Psoas muscle (tissue), 8 donors: ENCODE results near the gene RPL32. TPM values are rescaled to one million over a fixed set of nuclear protein-coding genes. Genes with fewer than 3 reads are reported as not detected.

Source experiments
- ATAC-seq, 4 donors: fragments of 200-7000 bp; cut with Tn5 transposase; one replicate each; pipeline ENCODE4 v1.9.1; 2020; ENCODE audit warnings: moderate library complexity in 3 of 4, mild to moderate bottlenecking in 2 of 4
- DNase-seq, 2 donors: peaks; one replicate each; pipeline ENCODE4 v3.0.0-alpha.2; 2020
- H3K27ac ChIP-seq: fragments of 200-600 bp; one replicate; pipeline ENCODE4 v1.8.0; 2022
- H3K27me3 ChIP-seq, 3 donors: fragments of 200-600 bp in 1 of 3; one replicate each; pipeline versions ENCODE4 v1.6.1 to v1.8.0; 2013 to 2022; ENCODE audit warnings: low read length in 2 of 3, mild to moderate bottlenecking in 2 of 3, moderate library complexity in 1 of 3; ENCODE audit not compliant: insufficient read depth in 3 of 3
- H3K36me3 ChIP-seq, 2 donors: fragments of 200-600 bp in 1 of 2; one replicate each; pipeline versions ENCODE4 v1.6.1 to v1.8.0; 2013 to 2022; ENCODE audit warnings: low read depth in 1 of 2, mild to moderate bottlenecking in 1 of 2, moderate library complexity in 1 of 2; ENCODE audit not compliant: insufficient read depth in 1 of 2
- H3K4me1 ChIP-seq: fragments of 200-600 bp; one replicate; pipeline ENCODE4 v1.8.0; 2022
- H3K4me3 ChIP-seq: fragments of 200-600 bp; one replicate; pipeline ENCODE4 v1.8.0; 2022; ENCODE audit warnings: mild to moderate bottlenecking
- H3K9me3 ChIP-seq: fragments of 200-600 bp; one replicate; pipeline ENCODE4 v1.8.0; 2022
- CTCF ChIP-seq: fragments of 200-600 bp; IDR thresholded peaks from one replicate; pipeline ENCODE4 v1.8.0; 2022; ENCODE audit warnings: antibody characterized with exemption
- WGBS, 3 donors: extraction: QIAGEN DNeasy Blood & Tissue Kit; methylation state at CpG; one replicate each; pipeline versions ENCODE4 v1.1.6 to v1.1.7; 2013; 5-methylcytosine and 5-hydroxymethylcytosine counted together
- intact Hi-C, 2 donors: fragments of 100-400 bp; cut with DNase I; formaldehyde crosslinking; loops; one replicate each; pipeline versions ENCODE4 v1.11.0 to v1.14.2; 2022
- polyA plus RNA-seq, 3 donors: library from polyadenylated mRNA; stranded (reverse); fragments of 200-250 nt; gene quantifications; one replicate each; pipeline ENCODE4 v1.2.3, GENCODE V29; 2013
- total RNA-seq, 4 donors: library from RNA; stranded (reverse); fragmentation: NEBNext Ultra II Directional in 2 of 4; extraction: Animal tissue kit (Norgen Biotek cat#: 25700) in 2 of 4; gene quantifications; one replicate each; pipeline versions ENCODE4 v1.2.1 to v1.2.4, GENCODE V29; 2021 to 2023
- donor health status: healthy with polysubstance abuse.
- donor health status: DM: no; HTN: no; CAD: no; lungs with moderate emphysema.
- donor health status: Bipolar disorder and iron deficiency.
- donor health status: healthy.
- donor health status: DM: yes; HTN: yes; CAD: no.
- donor health status: DM: no; HTN: no; CAD: no.
- donor health status: DM: no; HTN: no; CAD: no.
- donor health status: DM: yes; HTN: yes; CAD: no.

The RPL32 gene
- total and polyA plus RNA-seq, 7 donors, result 1,418 to 2,939 (median 1,919) TPM

DNA sequence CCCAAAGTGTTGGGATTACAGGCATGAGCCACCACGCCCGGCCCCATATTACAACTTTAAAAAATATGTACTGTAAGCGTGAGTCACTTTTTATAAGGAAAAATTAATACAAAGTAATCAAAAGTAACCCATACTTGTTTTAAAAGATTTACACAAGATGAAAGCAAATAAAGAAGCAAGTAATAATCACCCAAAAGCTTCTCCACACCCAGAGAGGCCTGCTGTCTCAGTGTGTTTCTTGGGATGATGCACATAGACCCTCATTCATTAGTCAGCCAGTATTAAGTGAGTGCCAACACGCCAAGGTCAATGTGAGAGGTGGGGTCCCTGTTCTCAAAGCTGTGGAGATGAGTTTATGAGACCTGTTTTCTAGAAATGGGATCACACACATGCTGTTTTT is 12.0 kb downstream of the RPL32 start:
- DNase-seq, result no peak
- no peak overlapping the region for H3K4me3 ChIP-seq
- no peaks in the 10 kb centered on the region for H3K9me3 ChIP-seq
- no peak for ATAC-seq
- WGBS, 3 donors, result 87 to 91% (median 88%) methylated on average over 4 of the region's 4 CpGs
- no peak for TF ChIP-seq CTCF
- intact Hi-C loops, result no loop called here
- H3K4me1 ChIP-seq, result no peaks in the 10 kb centered on the region
- H3K27me3 ChIP-seq, result no peaks in the 10 kb centered on the region
- peaks cover 18 to 100% of the 10 kb centered on the region in 2 donors for H3K36me3 ChIP-seq
- no peak overlapping the region for H3K27ac ChIP-seq

- ATAC-seq, result no peak
- intact Hi-C loops, result no loop called here
Measured at GRCh38 chr3:12828751-12829150, 12.6 kb downstream of the RPL32 start.

DNA sequence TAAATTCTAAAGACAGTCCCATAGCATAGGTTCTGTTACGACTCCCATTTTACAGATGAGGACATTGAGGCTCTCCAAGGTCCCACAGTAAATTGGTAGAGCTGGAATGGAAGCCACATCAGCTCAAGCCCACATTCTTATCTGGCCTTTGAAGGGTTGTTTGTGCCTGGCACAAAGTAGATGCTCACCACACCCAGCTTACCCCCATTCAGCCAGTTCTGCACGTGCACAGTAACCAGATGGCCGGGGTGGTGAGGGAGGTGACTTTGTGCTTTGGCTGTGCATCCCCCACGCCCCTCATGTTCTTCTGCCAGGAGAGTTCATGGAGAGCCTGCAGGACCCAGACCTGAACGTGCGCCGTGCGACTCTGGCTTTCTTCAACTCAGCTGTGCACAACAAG is 16.2 kb downstream of the RPL32 start:
- Histone ChIP-seq H3K9me3 (no peaks in the 10 kb centered on the region), H3K36me3 (peaks cover 6 to 93% of the 10 kb centered on the region in 2 donors), H3K4me3 (no peak overlapping the region), H3K27ac (no peak overlapping the region), H3K27me3 (no peaks in the 10 kb centered on the region), H3K4me1 (no peaks in the 10 kb centered on the region)
- intact Hi-C loops, result no loop called here
- peak in 2 of 4 donors; percentile 2 to 9 for ATAC-seq
- no peak for DNase-seq
- TF ChIP-seq CTCF, result no peak
- WGBS, 3 donors, result 71 to 85% (median 74%) methylated on average over 8 of the region's 8 CpGs

More at GRCh38 chr3:12828751-12829150, 12.6 kb downstream of the RPL32 start:
- H3K27me3 ChIP-seq, result no peaks in the 10 kb centered on the region
- H3K4me1 ChIP-seq, result no peaks in the 10 kb centered on the region
- 86 to 94% (median 90%) methylated on average over 4 of the region's 4 CpGs for WGBS, 3 donors
- H3K27ac ChIP-seq, result no peak overlapping the region
- H3K36me3 ChIP-seq, result peaks cover 14 to 99% of the 10 kb centered on the region in 2 donors
- DNase-seq, result no peak
- H3K9me3 ChIP-seq, result no peaks in the 10 kb centered on the region
- H3K4me3 ChIP-seq, result no peak overlapping the region
- TF ChIP-seq CTCF, result no peak

DNA sequence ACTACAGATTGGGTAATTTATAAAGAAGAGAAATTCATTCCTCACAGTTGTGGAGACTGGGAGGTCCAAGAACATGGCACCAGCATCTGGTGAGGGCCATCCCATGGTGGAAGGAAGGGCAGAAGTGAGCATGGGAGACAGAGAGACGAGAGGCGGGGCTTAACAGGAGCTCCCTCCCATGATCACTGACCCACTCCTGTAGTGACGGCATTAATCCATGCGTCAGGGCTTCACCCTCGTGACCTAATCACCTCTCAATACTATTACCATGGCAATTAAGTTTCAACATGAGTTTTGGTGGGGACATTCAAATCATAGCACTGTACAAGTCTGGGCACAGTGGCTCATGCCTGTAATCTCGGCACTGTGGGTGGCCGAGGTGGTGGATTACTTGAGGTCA is 17.1 kb downstream of the RPL32 start:
- ATAC-seq (no peak), DNase-seq (no peak)
- H3K27ac ChIP-seq, result no peak overlapping the region
- WGBS, 3 donors, result 81 to 91% (median 90%) methylated on average over 7 of the region's 7 CpGs
- TF ChIP-seq CTCF, result no peak
- no peaks in the 10 kb centered on the region for H3K4me1 ChIP-seq
- no peaks in the 10 kb centered on the region for H3K27me3 ChIP-seq
- intact Hi-C loops, result no loop called here
- no peak overlapping the region for H3K4me3 ChIP-seq
- peaks cover 6 to 93% of the 10 kb centered on the region in 2 donors for H3K36me3 ChIP-seq
- no peaks in the 10 kb centered on the region for H3K9me3 ChIP-seq

DNA sequence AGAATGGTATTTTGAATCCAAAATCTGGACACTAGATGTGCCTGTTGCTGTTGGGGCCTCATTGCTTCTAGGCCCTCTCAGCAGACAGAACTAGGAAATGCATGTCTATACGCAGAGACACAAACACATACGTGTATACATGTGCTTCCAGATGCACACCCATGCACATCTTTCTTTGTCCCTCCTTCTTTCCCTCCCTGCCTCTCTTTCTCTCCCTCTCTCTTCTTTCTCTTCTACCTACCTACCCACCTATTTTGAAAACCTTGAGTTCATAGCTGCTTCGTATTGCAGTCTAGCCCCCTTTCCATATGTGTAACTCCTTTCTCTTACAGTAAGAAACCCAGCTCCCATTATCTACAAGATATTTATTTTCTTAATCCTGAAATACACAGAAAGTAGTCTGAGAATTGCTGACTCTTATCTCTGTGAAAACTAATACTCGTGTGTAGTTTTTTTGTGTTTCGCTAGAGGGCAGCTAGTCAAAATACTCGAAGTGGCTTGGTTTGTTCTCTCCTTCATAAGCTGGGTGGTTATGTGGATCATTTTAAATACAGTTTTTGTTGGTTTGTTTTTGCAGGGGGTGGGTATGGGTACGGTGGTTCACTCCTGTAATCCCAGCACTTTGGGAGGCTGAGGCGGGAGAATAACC is 18.5 kb downstream of the RPL32 start:
- Histone ChIP-seq H3K9me3 (no peaks in the 10 kb centered on the region), H3K36me3 (peaks cover 6 to 93% of the 10 kb centered on the region in 2 donors), H3K4me1 (peaks cover 2% of the 10 kb centered on the region), H3K27ac (no peak overlapping the region), H3K27me3 (no peaks in the 10 kb centered on the region), H3K4me3 (no peak overlapping the region)
- no peak for DNase-seq
- peak; percentile 5 for TF ChIP-seq CTCF
- no peak for ATAC-seq
- intact Hi-C loops, result no loop called here
- 63 to 79% (median 65%) methylated on average over 7 to 8 of the region's 8 CpGs for WGBS, 3 donors
